Measurements from ENCODE around the gene TECTB. TPM values are rescaled to one million over a fixed set of nuclear protein-coding genes. Genes with fewer than 3 reads are reported as not detected.

Gene TECTB
- total RNA-seq, 4 donors from 2014 or later: not detected

DNA sequence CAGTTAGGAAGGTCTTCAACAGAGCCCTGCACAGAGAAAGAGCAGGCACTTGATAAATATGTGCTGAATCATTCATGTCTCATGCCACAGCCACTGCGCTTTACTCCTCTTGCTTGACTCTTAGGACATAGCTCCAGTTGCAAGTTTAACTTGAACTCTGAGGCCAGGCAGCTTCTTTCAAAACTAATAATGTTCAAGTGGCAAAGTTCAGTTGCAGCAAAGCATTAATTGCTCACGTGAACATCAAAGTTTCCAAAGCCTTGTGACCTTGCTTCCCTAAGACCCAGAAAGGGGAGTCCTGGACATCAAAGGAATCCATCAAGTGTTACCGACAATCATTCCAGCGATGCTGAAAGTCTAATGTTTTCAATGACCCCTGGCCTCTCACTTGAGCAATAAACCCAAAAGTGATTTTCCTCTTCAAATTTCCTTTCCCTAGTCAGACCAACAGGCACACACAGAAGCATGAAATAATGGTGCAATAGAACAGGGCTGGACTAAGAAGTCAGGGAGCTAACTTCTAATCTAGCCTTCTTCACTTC lies 21.8 kb upstream of the TECTB start:
- H3K4me1 ChIP-seq: no peaks in the 10 kb centered on the region
- H3K27me3 ChIP-seq: no peaks in the 10 kb centered on the region
- TF ChIP-seq EP300 (IDR thresholded peaks at IDR 0.05; ENCODE audit: low read depth) (no peak), POLR2A (IDR thresholded peaks at IDR 0.05) (no peak), POLR2AphosphoS5 (IDR thresholded peaks at IDR 0.05) (no peak), CTCF (IDR thresholded peaks at IDR 0.05) (no peak)
- H3K4me3 ChIP-seq: no peak overlapping the region
- 71 to 88% methylated on average over 1 to 4 of the region's 4 CpGs for WGBS, 2 donors (ENCODE audit: low coverage in 1 of 2)
- intact Hi-C loops (cut with DNase I; ENCODE audit: low total_unique reads) (no loop called here), in situ Hi-C loops (cut with MboI; ENCODE audit: low pct_ligation_motif_present in 1 of 4, low pct_unique_long_range_greater_than_20kb in 1 of 4, low sequenced_read_pairs in 3 of 4) (no loop called here)
- no peak overlapping the region for H3K27ac ChIP-seq
- no peaks in the 10 kb centered on the region for H3K9me3 ChIP-seq
- no peak for DNase-seq
- no peaks in the 10 kb centered on the region for H3K36me3 ChIP-seq

- intact Hi-C loops (cut with DNase I; ENCODE audit: low total_unique reads) (no loop called here), in situ Hi-C loops (cut with MboI; ENCODE audit: low pct_ligation_motif_present in 1 of 4, low pct_unique_long_range_greater_than_20kb in 1 of 4, low sequenced_read_pairs in 3 of 4) (no loop called here)
- TF ChIP-seq POLR2AphosphoS5 (IDR thresholded peaks at IDR 0.05): no peak
- TF ChIP-seq EP300 (IDR thresholded peaks at IDR 0.05; ENCODE audit: low read depth): no peak
- TF ChIP-seq CTCF (IDR thresholded peaks at IDR 0.05): no peak
- no peak for TF ChIP-seq POLR2A (IDR thresholded peaks at IDR 0.05)
- H3K36me3 ChIP-seq: no peaks in the 10 kb centered on the region
- no peaks in the 10 kb centered on the region for H3K4me1 ChIP-seq
- WGBS, 2 donors (ENCODE audit: low coverage in 1 of 2): 83 to 85% methylated on average over 4 to 6 of the region's 6 CpGs
- no peak for DNase-seq
- H3K27ac ChIP-seq: no peak overlapping the region
- H3K27me3 ChIP-seq: no peaks in the 10 kb centered on the region
- H3K9me3 ChIP-seq: no peaks in the 10 kb centered on the region
- H3K4me3 ChIP-seq: no peak overlapping the region
Measured at GRCh38 chr10:112262546-112262945, 20.7 kb upstream of the TECTB start.

- H3K27ac ChIP-seq: no peak overlapping the region
- no peaks in the 10 kb centered on the region for H3K9me3 ChIP-seq
- in situ Hi-C loops (cut with MboI; ENCODE audit: low pct_ligation_motif_present in 1 of 4, low pct_unique_long_range_greater_than_20kb in 1 of 4, low sequenced_read_pairs in 3 of 4) (no loop called here), intact Hi-C loops (cut with DNase I; ENCODE audit: low total_unique reads) (no loop called here)
- TF ChIP-seq POLR2AphosphoS5 (IDR thresholded peaks at IDR 0.05) (no peak), POLR2A (IDR thresholded peaks at IDR 0.05) (no peak), CTCF (IDR thresholded peaks at IDR 0.05) (no peak), EP300 (IDR thresholded peaks at IDR 0.05; ENCODE audit: low read depth) (no peak)
- no peaks in the 10 kb centered on the region for H3K36me3 ChIP-seq
- H3K4me1 ChIP-seq: no peaks in the 10 kb centered on the region
- H3K4me3 ChIP-seq: no peak overlapping the region
- DNase-seq: no peak
- 40 to 41% methylated on average over 2 of the region's 2 CpGs for WGBS, 2 donors (ENCODE audit: low coverage in 1 of 2)
- H3K27me3 ChIP-seq: no peaks in the 10 kb centered on the region
Measured at GRCh38 chr10:112265745-112266144, 17.5 kb upstream of the TECTB start.

DNA sequence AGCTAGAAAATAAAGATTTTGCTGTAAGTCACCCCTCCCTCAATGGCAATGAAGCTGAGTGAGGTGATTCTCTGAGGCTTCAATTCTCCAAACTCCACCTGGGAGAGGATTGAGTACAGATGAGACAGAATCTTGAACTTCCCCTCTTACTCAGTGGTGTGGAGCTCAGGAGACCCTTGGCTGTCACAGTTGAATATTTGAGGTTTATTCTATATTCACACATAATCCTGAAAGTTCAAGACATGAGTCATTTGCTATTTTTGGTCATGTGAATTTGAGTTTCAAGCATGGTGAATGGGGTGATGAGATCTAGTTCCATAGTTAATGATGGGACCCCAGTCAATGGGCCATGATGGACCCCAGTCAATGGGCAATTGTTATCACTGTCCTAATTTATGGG lies 13.9 kb upstream of the TECTB start:
- H3K4me1 ChIP-seq: no peaks in the 10 kb centered on the region
- no peaks in the 10 kb centered on the region for H3K27me3 ChIP-seq
- no peaks in the 10 kb centered on the region for H3K36me3 ChIP-seq
- H3K27ac ChIP-seq: no peak overlapping the region
- H3K4me3 ChIP-seq: no peak overlapping the region
- TF ChIP-seq POLR2AphosphoS5 (IDR thresholded peaks at IDR 0.05) (no peak), EP300 (IDR thresholded peaks at IDR 0.05; ENCODE audit: low read depth) (no peak), POLR2A (IDR thresholded peaks at IDR 0.05) (no peak), CTCF (IDR thresholded peaks at IDR 0.05) (no peak)
- no peak for DNase-seq
- no peaks in the 10 kb centered on the region for H3K9me3 ChIP-seq
- intact Hi-C loops (cut with DNase I; ENCODE audit: low total_unique reads): no loop called here
- in situ Hi-C loops (cut with MboI; ENCODE audit: low pct_ligation_motif_present in 1 of 4, low pct_unique_long_range_greater_than_20kb in 1 of 4, low sequenced_read_pairs in 3 of 4): no loop called here
